GM10248 (cell line): ENCODE data around the gene CEP162.
"Not testable (repeated sequence)": the region's sequence is repeated elsewhere in the genome, so short reads cannot be mapped to it uniquely, and the experiment has no call there.

ENCODE experiments used
- CTCF ChIA-PET: fragments of 300-600 bp; sonication (Branson Sonifier 250); formaldehyde crosslinking; extraction: SDS; loops from one replicate; lab custom pipeline; 2021; ENCODE audit warnings: antibody characterized with exemption; lab: Yijun Ruan, JAX
- POLR2A ChIA-PET: fragments of 350-650 bp; sonication (Branson Sonifier 250); formaldehyde crosslinking; extraction: SDS; loops from one replicate; lab custom pipeline; 2020; ENCODE audit warnings: antibody characterized with exemption; lab: Yijun Ruan, JAX
- DNase-seq: peaks from one replicate; pipeline ENCODE4 v3.0.0; 2012; ENCODE audit errors: extremely low spot score
- CTCF ChIP-seq: IDR thresholded peaks from 2 replicates; pipeline ENCODE4 v1.5.1; 2012; ENCODE audit warnings: mild to moderate bottlenecking, low read depth; ENCODE audit errors: extremely low read depth, missing control alignments, control extremely low read depth

Gene CEP162

DNA sequence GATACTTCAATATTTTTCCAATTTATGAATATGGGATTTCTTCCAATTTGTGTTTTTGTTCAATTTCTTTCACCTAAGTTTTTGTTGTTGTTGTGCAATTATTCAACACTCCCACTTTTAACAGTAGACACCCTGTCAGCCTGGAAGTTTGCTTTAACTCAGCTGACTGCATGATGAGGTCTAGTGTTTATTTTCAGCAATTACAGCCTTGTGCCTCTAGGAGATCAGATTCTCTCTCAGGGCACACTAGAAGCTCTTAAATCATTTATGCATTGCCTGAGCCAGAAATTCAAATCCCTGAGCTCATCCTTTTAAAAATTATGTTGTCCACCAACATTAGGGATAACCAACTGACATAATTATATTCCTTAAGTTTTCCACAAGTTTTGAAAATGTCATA is 108.2 kb downstream of the CEP162 start:
- CTCF ChIA-PET = interaction anchor here (0.9 to 1.0 kb wide), 2 partner anchors 18 to 44 kb away, joined by 3 read pairs; no protein-coding TSS in a partner anchor
- TF ChIP-seq CTCF = no peak
- no peak for DNase-seq
- POLR2A ChIA-PET = no interaction called here

DNA sequence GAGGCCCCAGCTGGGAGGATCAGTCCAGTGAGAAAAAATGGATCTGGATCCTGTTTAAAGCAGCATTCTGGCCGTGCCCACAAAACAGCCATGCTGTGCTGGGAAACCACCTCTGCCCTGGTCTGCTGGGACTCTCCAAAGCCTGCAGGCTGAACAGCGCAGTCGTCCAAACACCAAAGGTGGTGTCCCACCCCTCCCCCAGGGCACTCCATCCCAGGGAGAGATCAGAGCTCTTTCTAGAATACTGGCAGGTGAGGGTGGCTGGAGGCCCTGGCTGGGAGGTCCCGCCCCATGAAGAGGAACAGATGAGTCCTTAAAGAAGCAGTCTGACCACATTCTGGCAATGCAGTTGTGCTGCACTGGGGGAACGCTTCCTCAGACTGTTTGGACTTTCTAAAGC is 109.3 kb downstream of the CEP162 start:
- POLR2A ChIA-PET = no interaction called here
- no peak for TF ChIP-seq CTCF
- CTCF ChIA-PET = no interaction called here
- no peak for DNase-seq

DNA sequence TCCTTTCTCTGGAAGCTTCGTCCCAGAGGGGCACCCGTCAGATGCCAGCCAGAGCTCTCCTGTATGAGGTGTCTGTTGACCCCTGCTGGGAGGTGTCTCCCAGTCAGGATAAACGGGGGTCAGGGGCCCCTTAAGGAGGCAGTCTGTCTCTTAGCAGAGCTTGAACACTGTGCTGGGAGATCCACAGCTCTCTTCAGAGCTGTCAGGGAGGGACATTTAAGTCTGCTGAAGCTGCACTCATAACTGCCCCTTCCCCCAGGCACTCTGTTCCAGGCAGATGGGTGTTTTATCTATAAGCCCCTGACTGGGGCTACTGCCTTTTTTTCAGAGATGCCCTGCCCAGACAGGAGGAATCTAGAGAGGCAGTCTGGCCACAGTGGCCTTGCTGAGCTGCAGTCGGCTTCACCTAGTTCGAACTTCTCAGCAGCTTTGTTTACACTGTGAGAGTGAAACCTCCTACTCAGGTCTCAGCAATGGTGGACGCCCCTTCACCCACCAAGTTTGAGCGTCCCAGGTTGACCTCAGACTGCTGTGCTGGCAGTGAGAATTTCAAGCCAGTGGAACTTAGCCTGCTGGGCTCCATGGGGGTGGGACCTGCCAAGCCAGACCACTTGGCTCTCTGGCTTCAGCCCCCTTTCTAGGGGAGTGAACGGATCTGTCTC is 112.4 kb downstream of the CEP162 start:
- DNase-seq, CTCF ChIA-PET, POLR2A ChIA-PET: not testable (repeated sequence)

GRCh38 chr6:84111351-84111750 is 116.1 kb downstream of the CEP162 start:
- DNase-seq, CTCF ChIA-PET: not testable (repeated sequence)

DNA sequence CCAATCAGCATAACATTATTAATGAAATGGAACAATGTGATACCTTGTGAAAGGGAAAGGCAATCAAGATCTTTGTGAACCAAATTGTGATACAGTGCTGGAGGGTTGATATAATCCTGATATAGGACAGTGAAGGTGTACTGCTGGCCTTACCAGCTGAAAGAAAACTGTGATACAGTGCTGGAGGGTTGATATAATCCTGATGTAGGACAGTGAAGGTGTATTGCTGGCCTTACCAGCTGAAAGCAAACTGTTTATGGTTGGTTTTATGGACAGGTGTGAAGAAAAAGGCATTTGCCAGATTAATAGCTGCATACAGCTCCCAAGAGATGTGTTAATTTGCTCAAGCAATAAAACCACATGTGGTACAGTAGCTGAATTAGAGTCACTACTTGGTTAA is 119.9 kb downstream of the CEP162 start:
- no peak for TF ChIP-seq CTCF
- DNase-seq = no peak
- CTCF ChIA-PET = interaction anchor here (1.2 kb wide), 1 partner anchor 9 kb away, joined by 3 read pairs; no protein-coding TSS in a partner anchor
- POLR2A ChIA-PET = no interaction called here

More at GRCh38 chr6:84111351-84111750, 116.1 kb downstream of the CEP162 start:
- POLR2A ChIA-PET = not testable (repeated sequence)

- POLR2A ChIA-PET, DNase-seq: not testable (repeated sequence)
- CTCF ChIA-PET = interaction anchor here (1.6 kb wide), 1 partner anchor 9 kb away, joined by 3 read pairs; no protein-coding TSS in a partner anchor
These were observed 122.1 kb downstream of the CEP162 start for GRCh38 chr6:84105215-84105924.

GRCh38 chr6:84103029-84103428 is 124.4 kb downstream of the CEP162 start:
- no peak for TF ChIP-seq CTCF
- no peak for DNase-seq
- CTCF ChIA-PET = interaction anchor here (1.8 kb wide), 1 partner anchor 9 kb away, joined by 4 read pairs; no protein-coding TSS in a partner anchor
- POLR2A ChIA-PET = no interaction called here

DNA sequence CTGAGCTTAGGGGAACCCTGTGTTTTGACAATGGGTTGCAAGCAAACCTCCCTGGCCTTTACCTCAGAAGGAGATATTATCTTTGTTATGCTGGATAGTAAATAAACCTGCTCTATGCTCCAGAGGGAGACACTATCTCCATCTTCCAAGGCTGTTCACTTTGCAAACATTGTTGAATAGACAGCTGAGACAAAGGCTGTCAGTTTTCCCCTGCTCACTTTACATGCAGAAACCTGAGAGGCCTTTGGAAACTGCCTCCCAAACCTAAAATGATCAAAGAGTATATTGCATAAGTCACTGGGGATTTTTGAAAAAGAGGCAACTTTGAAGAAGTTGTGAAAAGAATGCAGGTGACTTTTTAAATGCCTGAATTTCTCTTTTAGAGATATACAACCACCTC is 132.3 kb downstream of the CEP162 start:
- no peak for TF ChIP-seq CTCF
- POLR2A ChIA-PET = no interaction called here
- DNase-seq = no peak
- CTCF ChIA-PET = no interaction called here
